ENCODE results near the gene TRIB2.

The TRIB2 gene

DNA sequence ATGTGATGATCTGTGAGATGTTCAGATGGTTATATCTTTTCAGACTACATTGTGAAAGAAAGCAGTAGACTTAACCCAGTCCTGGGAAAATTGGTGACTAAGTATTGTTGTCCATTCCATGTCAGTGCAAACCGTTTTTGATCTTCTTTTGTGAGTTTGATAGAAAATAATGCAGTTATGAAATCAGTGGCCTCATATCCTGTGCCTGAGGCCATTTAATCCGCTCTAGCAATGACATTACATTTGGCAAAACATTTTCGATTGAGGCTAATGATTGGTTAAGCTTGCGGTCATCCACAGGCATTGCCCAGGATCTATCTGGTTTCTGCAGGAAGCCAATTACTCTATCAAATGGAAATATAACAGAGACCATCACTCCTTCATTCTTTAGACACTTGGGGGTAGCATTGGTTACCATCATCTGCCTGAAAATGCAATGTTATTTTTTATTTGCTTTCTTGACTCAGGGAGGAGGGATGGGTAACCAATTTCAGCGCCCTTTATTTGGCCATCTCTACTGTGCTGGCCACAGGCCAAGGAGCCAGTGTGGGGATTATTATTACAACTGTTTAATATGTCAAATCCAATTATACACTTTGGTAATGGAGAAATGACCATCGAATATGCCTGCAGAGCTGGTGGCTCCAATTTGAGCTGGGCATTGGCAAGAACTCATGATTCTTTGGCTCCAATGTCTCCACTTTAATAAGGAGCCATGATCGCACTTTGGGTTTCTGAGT, 33.6 kb downstream of the TRIB2 start:
- DNase-seq = no peak

DNA sequence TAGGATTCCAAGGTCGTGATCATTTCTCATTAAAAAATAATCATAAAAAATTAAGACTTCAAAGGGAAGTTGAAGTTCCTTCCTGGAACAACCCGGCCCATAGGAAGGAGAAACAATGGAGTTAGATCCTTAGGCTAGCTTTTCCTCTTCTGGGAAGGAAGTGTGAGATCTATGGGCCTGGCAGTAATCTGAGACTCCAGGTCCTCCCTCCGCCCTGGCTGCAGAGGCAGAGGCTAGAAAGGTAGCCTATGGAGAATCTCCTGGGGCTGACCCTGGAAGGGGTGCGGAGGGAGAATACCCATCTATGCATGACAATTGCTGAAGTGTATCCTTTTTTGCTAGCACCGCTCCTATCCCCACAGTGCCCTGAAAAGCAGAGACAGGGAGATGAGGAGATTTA, 37.9 kb downstream of the TRIB2 start:
- DNase-seq = no peak

DNA sequence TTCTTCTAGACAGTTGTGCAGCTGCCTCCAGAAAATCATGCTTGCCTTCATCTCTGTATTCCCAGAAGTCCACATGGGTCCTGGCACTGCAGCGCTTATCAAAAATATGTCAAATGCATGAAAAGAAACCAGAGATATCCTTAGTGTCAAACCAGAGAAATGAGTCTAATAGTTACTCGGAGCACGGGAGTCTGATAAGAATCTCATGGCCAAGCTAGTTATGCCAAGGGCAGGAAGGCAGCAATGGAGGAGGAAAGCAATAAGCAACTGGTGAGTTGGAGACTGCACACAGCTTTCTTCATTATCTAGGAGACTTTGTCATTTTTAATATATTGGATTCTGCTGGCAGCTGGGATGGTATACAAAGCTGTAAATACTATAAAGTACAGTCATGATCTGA, 38.6 kb downstream of the TRIB2 start:
- DNase-seq = no peak

DNA sequence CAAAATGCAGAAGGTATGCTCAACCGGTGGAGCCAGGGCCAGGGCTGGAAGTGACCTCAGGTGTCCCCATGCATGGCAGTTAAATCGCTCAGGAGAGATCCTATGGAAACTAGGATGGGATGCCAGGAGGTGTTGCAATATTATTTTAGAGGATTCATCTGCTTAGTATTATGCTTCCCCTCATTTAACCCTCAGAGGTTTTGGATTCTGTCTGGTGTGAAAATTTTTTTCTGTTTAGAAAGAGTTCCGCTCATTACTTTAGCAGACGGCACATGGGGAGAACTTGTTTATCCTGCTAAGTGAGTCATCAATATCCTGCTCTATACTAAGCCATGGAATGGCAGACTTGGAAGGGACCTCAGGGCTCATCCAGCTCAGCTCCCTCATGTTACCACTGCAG, 42.5 kb downstream of the TRIB2 start:
- no peak for DNase-seq

DNA sequence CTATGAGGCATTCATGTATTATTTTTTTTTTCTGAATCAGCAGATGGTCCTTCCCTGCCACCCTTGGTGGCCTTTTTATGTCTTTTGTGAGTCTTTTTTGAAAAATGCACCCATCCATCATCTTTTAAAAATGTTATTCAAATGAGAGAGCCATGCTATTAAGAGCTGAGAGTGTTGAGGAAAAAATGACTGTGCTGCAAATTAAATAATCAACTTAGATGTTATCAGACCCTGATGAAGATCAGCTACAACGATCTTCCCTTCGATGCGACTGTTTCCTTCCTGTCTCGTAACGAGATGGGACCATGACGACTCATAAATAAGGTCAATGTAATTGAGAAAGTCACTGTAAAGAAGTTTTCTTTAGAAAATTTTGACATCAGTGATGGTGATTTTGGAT, 44.4 kb downstream of the TRIB2 start:
- DNase-seq = no peak

DNA sequence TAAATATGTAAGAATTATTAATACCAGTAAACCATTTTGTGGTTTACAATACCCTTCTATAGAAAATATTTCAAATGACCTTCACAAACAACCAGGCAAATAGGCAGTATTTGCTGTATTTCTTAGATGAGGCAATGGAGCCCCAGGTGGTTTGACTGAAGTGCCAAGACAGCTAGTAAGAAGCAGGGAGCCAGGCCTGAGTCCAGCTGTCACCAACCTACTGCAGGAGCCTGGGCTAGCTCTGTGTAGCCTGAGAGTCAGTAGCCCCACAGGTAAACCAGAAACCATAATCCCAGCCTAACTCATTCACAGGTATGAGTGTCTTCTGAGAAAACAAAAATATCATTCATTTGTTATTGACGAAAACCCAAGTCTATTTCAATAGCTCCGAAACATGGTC, 45.6 kb downstream of the TRIB2 start:
- no peak for DNase-seq

DNA sequence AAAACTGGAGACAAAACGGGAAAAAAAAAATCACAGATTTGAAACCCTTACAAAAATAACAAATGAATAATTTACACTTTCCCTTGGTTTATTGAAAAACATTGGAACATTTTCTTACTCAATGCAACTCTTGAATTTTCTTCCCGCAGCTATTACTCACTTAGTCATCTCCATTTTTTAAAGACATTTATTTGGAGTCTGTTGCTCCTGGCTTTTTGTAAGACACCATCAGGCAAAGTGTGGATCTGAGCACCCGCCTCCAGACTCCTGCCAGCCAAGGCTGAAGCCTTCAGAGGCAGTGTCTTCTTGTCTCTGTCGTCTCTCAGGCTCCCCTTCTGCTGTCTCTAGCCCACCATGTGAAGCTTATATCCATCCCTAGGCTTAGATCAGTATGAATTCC, 46.2 kb downstream of the TRIB2 start:
- DNase-seq = no peak

DNA sequence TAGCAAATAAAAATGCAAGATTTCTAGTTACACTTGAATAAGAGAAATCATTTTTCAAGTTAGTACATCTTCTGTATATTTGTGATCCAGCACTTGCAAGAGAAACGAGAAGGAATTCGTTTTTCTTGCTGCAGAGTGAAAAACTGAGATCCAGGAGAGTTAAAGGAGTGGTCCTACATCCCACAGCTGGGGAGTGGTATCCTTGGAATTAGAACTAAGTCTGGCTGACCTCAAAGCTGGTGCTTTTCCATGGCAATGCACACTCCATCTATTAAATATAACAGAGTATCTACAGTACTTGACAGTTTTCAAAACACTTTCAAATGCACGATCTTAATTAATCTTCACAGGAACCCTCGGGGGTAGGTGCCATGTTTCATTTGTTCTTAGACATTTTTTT, 46.8 kb downstream of the TRIB2 start:
- no peak for DNase-seq

DNA sequence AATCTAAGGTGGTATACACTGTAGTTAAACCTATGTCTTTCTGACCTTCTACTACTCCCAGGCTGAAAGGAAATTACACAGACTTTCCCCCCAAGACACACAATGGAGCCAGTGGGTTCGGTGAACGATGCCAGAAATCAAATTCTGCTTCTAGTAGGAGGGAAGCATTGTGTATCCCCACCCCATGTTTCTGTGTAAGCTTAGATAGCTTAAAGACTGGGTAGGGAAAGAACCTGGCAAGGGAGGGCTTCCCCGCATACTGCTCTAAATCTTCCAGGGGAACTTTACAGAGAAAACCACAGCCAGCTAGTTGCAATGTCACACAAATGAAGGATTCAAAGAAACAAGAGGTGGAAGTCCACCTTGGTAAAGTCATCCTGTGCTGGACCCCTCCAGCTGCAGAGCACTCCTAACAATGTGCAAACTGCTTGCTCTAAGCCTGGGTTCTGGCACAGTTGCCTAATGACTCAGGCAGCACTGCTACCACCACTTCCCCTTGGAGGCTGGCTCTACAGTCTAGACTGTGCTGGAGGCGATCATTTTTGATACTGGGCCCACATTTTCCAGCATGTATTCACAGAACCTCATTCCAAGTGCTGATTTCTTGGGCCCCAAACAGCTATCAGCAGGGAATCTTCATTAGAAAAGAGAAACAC, 47.5 kb downstream of the TRIB2 start:
- no peak for DNase-seq

DNA sequence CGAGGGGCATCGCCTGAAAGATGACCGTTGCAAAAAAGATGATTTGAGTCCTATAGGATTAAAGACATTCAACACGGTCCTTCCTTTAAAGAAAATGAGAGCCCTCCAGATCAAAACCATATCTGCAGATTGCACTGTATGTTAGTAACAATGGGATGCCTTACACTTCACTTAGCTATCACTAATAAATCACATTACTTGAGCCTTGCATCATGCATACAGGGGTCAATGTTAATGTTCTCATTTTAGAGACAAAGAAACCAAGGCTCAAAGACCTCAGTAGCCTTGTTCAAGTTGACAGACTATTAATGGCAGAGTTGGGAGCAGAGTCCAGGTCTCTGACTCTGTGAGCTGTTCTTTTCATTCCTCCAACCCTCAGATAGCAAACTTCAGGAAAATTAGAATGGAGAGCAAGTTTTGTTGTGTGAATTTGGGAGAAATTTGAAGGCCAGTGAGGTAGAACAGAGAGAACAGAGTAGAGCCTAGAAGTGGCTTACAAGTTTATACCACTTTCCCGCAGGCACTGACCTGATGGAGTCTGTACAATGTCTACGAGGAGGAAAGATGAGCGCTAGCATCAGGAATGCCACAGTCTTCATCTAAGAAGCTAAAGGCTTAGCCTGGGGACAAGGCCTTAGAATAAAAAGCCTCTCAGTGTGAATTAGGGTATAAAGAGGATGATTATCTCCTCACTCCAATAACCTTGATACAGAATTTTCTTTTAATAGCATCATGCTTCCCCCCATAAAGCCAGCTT, 48.3 kb downstream of the TRIB2 start:
- DNase-seq = no peak

DNA sequence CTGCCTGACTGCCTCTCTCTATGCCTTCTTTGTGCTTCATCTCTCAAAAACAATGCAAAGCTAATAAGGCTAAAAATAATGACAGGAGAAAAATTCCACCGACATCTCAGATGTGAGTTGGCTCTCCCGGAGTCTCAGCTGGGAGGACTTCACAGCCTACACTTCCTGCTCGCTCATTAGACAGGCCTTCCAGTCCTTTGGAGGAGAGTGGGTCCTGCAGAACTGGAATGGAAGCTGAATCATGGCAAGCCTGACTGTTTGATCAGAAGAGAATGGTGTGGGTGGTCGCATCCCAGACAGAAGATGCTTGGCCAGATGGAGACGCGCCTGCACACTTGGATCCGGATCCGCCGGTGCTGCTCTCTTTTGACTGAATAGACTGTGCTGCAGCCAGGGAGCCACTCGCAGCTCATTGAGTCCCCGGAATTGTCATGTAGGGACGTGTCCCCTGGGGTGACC, 49.7 kb downstream of the TRIB2 start:
- no peak for DNase-seq

DNA sequence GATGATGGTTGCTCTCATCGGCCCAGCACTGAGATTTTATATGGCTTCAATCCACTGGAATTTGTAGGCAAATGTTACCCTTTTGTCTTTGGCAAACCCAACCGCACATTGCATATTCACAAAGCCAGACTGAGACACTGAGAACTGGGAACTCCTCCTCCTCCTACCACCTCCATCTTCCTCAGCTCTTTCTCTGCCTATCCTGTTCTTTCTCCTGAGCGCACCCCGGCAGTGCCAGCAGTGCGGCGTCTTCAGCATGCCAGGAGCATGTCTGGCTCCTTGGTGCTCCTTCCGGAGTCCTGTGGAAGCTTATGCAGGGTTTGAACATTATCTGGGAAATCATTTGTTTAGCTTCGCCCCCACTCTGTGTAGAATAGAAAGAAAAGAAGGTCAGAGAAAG, 50.8 kb downstream of the TRIB2 start:
- no peak for DNase-seq

DNA sequence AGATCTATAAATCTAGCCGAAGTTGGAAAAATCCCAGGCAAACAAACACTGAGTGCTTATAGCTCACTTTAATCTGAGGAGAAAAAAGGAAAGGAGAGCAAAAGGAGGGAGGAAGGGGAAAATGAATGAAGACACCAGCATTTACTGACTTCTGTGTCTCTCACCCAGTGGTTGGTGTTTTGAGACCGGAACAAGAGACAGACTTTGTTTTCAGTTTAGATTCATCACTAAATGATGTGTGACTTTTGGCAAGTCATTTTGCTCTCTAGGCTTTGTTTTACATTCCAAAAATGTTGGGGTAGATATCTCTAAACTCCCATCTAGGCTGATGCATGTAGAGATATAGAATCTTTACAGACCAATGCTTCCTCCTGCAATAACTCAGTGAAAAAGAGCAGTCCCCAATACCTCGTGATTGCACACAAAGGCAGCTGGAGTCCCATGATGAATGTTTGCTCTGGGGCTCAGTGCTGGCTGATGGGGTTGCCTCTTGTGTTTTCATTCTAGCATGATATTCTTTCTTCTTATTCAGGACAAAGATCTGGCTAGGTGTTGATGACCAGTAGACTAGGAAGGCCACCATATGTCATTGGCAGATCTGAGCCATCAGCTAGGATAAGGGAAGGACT, 51.4 kb downstream of the TRIB2 start:
- DNase-seq = no peak

DNA sequence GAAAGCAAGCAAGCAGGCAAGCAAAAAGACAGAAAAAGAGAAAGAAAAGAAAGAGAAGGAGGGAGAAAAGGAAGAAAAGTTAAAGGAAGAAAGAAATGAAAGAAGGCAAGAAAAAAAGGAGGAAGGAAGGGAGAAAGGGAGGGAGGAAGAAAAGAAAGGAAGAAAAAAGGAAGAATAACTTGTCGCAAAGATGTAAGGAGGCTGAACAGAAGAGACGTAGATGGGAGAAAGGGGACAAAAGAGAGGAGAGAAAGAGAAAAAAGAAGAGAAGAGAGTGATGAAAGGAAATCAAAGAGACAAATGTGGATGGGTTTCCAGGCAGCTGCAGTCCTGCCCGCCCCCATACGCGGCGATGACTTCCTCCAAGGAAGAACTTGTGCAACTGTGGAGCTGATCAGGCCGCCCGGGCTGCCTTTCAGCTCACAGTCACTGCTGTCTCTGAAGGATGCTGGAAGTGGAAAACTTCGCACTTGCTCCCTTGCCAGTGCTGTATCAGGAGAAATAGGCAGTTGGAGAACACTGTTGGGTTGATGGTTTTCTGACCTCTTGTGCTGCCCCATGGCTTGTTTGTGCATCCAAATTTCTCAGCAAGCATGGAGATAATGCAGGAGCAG, 52.9 kb downstream of the TRIB2 start:
- DNase-seq = no peak

DNA sequence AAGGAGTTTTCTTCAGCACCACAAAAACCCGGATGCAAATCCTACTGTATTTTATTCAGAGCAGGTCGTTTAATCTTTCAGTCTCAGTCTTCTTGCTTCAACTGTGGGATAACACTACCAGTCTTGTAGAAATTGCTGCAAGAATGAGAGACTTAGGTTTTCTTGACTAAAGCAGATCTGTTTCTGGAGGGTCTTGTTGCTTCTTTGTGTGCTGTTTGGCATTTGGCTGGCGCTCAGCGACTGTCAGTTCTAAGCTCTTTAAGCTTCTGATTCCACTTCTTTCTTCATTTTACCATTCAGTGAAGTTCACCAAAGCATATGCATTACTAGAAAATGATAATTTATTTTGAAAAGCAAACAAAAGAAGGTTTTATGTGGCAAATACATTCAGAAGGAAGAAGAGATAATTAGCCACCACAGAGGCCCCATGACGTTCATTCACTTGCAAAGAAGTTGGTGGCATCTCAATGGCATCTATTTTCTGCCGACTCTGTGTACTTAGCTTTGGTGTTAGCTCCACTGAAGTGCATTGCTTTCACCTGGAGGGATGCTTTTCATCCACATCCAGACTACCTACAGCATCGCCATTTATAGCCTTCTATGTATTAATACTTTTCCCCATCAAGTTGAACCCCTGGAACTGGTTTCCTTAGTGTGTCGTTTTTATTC, 53.7 kb downstream of the TRIB2 start:
- DNase-seq = no peak

DNA sequence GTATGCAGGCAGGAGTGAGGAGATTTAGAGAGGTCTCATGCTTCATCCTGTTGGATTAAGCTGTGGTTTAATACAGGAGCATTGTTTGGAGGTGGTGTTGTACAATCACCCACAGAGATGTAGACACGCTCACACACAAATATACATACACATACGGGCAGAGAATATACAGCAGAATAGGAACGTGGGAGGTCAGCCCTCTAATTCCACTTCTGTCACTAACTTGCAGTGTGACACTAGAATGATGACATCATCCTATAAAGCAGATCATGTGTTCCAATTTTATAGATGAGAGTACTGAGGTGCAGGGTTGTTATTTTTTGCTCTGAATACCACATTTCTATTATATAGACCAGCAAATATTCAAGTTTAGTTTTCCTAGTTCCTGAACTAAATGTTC, 54.4 kb downstream of the TRIB2 start:
- no peak for DNase-seq

DNA sequence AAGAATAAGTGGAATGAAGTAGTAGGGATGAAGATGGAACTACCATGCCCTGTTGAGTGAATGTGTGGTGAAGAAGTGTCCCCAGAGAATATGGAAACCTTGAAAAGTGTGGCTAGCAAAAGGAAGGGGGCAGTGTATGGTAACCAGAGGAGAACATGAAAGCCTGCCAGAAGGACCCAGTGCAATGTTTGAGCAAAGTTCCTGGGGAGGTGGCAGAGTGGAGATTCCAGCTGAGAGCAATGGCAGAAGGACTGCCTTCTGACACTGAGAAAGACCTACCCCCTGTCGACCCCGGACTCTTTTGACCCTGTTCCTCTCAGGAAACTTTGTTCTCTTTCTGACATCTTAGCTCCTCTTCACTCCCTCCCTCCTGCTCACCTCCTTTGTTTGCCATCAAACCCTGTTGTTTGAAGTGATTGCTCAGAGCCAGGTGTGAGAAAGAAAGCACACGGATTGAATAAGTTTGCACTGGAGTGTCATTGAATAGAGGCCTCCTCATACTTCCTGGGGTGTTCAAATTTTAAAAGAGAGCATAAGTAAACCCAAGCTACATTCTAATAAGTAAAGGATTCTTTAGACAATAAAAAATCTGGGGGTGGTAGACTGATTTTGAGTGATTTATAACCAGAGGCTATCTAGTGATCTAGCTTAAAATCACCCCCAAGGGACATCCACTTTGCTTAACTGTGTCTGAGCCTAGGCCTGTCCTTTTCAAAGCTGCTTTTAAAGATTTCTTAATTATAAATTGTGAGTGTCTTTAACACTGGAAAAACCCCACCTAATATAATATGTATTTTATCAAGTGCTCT, 57.1 kb downstream of the TRIB2 start:
- DNase-seq = no peak

DNA sequence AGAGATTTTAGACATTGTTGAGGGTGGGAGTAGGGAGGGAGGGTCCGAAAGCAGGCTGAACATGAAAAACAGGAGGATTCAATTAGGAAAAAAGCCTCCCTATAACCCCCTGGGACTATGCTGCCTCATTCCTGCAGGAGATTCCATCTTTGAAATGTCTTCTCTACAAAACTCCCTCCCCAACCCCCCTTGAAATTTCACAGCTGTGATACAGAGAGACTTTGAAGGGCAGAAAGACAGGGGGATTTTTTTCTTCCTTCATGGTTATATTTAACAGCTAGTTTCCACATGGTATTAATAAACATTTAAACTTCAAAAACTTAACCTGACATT, 57.6 kb downstream of the TRIB2 start:
- no peak for DNase-seq

DNA sequence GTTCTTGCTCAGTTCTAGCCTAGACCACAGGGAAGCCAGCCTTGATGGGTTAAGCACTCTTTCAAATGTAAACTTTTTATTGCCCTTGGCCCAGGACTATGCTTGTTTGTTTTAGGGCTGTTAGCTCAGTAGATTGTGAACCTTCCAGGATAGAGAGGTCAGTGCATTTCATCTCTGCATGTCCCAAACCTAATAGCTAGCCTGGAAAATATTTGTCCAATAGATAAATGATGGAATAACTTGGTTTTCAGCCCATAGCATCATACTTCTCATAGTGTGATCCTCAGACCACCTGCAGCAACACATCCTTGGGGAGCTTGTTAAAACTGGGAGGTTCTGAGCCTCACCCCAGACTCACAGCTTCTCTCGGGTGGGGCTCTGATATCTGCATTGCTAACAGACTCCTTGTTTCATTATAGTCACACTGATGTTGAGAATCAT, 59.8 kb downstream of the TRIB2 start:
- no peak for DNase-seq

DNA sequence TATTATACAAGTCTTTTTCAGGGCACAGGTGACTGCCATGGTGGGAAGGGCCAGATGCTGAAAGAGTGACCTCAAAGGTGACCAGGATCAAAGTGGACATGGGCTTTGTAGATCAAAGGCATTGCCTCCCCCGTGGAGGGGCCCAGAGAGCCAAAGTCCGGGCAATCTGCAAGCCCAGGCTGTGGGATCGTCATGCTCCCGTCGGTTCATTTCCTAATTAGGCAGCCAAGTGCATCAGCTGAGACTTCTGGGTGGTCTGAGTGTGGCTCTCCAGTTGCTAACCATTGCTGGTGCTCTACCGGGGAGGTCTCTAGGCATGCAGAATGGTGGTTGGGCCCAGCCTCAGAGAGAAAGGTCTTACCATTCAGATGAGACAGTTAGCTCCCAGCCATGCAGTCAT, 61.6 kb downstream of the TRIB2 start:
- no peak for DNase-seq

DNA sequence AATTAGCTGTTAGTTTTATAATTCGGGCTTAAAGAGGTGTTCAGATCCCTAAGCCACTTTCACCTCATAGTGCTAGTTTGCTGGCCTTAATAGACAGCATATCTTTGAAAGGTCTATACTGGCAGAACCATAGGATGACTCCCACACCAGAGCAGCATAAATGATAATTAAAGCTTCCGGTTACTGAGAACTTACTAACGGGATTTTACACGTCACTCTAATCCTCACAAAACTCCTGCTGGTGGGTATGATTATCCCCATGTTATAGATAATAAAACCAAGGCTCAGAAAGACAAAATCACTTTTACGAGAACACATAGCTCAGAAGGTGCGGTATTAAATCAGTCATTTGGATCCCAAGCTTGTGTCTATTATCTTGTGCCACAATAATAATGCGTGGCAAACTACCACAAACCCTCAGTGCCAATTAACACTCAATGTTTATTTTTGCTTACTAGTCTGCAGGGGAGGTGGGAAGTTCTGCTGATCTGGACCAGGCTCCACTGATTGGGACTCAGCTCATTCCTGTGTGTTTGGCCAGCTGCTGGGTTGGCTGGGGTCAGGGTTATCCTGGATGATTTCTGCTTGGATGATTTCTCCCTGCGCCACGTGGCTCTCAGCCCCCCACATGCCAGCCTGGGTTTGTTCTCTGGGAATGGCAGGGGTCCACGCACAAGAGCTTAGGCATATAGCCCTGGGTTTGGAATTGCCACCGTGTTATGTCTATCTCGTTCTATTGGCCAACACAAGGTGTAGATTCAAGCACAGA, 62.3 kb downstream of the TRIB2 start:
- DNase-seq = no peak

All from activated CD4-positive, alpha-beta T cell treated with anti-CD3 and anti-CD28 coated beads, Interleukin-2, amount 50 U/mL, for 4 hours (primary cell).